Erythroblast (primary cell): ENCODE data around the gene LONRF2.
A peak's percentile ranks its signal among the peaks of the same experiment; 100 is the strongest.

Experiments
- DNase-seq, 2 experiments: peaks; one replicate each; lab custom pipeline; 2025; lab: John Stamatoyannopoulos, UW
- GATA1 ChIP-seq: IDR thresholded peaks from 2 replicates; pipeline ENCODE4 v1.6.1; 2011; ENCODE audit warnings: low read depth, mild to moderate bottlenecking, control low read depth, low read length, moderate library complexity
- POLR2A ChIP-seq: IDR thresholded peaks from 2 replicates; pipeline ENCODE4 v1.6.1; 2011; ENCODE audit warnings: mild to moderate bottlenecking, low read length

The LONRF2 gene

GRCh38 chr2:100274076-100274475 is 48.2 kb downstream of the LONRF2 start:
- DNase-seq: no peak
- no peak for TF ChIP-seq POLR2A
- TF ChIP-seq GATA1: no peak

DNA sequence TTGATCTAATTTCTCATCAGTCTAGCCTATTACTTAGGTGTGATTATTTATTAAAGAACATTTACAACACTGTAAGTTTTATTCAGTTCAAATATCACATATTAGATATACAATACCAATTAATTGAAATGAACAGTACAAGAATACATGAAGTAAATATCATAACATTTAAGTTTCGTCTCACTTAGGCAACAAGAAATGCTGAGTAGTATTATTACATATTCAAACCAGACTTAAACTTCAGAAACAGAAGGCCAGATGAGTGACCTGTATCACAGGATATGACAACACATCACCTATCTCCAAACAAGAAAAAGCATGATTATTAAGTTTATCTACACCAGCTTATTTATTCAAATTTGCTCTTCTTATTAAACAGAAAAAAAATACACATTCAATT is 48.9 kb downstream of the LONRF2 start:
- no peak for DNase-seq
- TF ChIP-seq POLR2A: no peak
- TF ChIP-seq GATA1: no peak

GRCh38 chr2:100272841-100273329 is 49.4 kb downstream of the LONRF2 start:
- TF ChIP-seq POLR2A (no peak), GATA1 (no peak)
- no peak for DNase-seq

- no peak for DNase-seq
These were observed 51.1 kb downstream of the LONRF2 start for GRCh38 chr2:100271210-100271609.

DNA sequence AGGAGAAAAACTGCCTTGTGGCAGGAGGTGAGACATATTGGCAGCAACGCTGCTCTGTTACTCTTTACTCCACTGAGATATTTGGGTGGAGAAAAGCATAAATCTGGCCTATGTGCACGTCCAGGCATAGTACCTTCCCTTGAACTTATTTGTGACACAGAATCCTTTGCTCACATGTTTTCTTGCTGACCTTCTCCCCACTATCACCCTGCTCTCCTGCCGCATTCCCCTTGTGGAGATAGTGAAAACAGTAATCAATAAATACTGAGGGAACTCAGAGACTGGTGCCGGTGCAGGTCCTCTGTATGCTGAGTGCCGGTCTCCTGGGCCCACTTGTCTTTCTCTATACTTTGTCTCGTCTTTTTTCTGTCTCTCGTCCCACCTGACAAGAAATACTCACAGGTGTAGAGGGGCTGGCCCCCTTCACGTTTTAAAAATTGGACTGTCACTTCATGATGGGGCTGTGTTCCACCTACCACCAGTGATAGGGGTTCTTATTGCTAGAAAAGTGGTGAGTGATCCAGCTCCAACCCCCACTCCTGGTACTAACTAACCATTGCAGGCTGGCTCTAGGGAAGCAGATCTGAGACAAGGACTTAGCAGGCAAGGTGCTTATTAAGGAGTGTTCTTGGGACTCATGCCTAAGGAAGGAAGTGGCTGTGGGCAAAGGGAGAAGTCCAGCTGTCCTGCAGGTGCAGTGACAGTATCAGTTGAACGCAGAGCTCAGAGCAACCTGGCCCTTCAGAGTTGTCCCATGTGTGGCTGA is 51.7 kb downstream of the LONRF2 start:
- DNase-seq: no peak
- no peak for TF ChIP-seq GATA1
- no peak for TF ChIP-seq POLR2A

More at GRCh38 chr2:100271210-100271609, 51.1 kb downstream of the LONRF2 start:
- TF ChIP-seq POLR2A (no peak), GATA1 (no peak)

GRCh38 chr2:100269889-100270288 is 52.4 kb downstream of the LONRF2 start:
- TF ChIP-seq GATA1 (no peak), POLR2A (no peak)
- no peak for DNase-seq

GRCh38 chr2:100268986-100269385 is 53.3 kb downstream of the LONRF2 start:
- no peak for DNase-seq
- no peak for TF ChIP-seq POLR2A
- no peak for TF ChIP-seq GATA1

DNA sequence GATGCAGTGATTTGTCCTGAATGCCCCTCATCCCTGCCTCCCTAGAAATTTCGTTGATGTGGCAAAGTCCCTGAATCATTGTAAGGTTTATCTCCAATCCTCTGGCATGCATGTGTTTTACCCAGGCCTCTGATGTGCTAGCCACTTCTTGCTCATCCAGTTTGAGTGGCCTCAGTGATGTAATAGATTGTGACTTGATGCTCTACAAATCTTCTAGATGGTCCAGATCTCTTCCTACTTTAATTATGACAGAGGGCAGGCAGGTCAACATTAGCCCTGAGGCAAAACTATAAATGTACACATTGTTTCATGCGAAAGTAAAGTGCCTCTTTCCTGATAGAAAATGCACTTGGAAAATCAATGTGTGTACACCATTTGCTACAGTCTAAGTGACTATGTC is 54.5 kb downstream of the LONRF2 start:
- TF ChIP-seq GATA1: no peak
- no peak for TF ChIP-seq POLR2A
- DNase-seq: no peak

GRCh38 chr2:100266126-100266525 is 56.2 kb downstream of the LONRF2 start:
- DNase-seq: no peak
- no peak for TF ChIP-seq GATA1
- TF ChIP-seq POLR2A: no peak

GRCh38 chr2:100265226-100265625 is 57.1 kb downstream of the LONRF2 start:
- TF ChIP-seq POLR2A (no peak), GATA1 (no peak)
- no peak for DNase-seq

- no peak for DNase-seq
- TF ChIP-seq POLR2A (no peak), GATA1 (no peak)
These were observed 57.6 kb downstream of the LONRF2 start for GRCh38 chr2:100264651-100265050.

- no peak for DNase-seq
- TF ChIP-seq GATA1 (no peak), POLR2A (no peak)
These were observed 58.2 kb downstream of the LONRF2 start for GRCh38 chr2:100264121-100264520.

DNA sequence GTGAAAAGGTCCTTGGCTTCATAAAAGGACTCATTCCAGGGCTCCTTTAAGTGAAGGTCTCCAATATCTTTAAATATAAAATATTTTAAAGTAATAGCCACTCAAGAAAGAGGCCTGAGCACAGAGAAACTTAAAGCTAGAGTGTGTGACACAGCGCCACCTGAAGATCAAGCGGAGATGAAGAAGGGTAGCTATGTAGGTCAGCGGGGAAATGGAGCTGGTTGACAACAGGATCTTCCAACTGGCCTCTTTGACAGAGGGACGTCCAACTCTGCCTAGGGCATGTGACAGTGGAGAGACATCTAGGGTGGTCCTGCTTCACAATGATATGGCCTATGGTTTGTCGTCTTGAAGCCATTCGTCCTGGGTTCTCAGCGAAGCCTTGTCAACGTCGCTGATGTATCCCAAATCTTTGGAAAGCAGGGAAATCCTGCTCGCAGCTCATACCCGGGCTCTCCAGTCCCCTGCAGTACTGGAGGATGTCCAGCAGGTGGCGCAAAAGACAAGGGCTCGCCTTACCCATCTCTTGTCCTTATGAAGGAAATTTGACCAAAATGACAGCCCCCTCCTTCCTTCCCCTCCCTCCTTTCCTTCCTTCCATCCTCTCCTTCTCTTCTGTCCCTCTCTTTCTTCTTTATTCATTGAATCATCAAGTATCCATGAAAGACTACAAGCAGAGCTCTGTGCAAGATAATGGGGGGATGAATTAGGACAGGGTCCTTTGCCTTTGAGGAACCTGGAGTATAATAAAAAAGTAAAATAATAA is 59.6 kb downstream of the LONRF2 start:
- TF ChIP-seq POLR2A (no peak), GATA1 (no peak)
- DNase-seq: peak; percentile 61 to 80

DNA sequence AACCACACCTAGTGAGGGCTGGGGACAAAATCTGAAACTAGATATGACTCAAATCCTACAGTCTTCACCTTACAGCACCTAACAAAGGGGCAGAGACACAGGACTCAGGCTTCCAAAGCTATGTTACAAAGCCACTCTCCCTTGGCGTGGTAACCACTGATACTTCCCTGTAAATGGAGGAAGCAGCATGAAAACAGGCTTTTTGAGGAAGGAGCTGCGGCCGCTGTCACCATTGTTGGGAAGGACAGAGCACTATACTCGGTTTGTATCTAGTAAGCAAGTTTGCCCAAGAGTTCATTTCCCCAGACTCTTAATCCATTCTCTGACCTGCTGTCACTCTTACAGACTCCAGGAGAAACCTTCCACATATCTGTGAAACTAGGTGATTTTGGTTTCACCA is 60.3 kb downstream of the LONRF2 start:
- DNase-seq: no peak
- no peak for TF ChIP-seq GATA1
- no peak for TF ChIP-seq POLR2A
